ENCODE data around the gene RRBP1. TPM values are rescaled to one million over a fixed set of nuclear protein-coding genes. Genes with fewer than 3 reads are reported as not detected.
A peak's percentile ranks its signal among the peaks of the same experiment; 100 is the strongest.

The RRBP1 gene
- total RNA-seq, 1 donor from 2014 or later: 459 TPM

DNA sequence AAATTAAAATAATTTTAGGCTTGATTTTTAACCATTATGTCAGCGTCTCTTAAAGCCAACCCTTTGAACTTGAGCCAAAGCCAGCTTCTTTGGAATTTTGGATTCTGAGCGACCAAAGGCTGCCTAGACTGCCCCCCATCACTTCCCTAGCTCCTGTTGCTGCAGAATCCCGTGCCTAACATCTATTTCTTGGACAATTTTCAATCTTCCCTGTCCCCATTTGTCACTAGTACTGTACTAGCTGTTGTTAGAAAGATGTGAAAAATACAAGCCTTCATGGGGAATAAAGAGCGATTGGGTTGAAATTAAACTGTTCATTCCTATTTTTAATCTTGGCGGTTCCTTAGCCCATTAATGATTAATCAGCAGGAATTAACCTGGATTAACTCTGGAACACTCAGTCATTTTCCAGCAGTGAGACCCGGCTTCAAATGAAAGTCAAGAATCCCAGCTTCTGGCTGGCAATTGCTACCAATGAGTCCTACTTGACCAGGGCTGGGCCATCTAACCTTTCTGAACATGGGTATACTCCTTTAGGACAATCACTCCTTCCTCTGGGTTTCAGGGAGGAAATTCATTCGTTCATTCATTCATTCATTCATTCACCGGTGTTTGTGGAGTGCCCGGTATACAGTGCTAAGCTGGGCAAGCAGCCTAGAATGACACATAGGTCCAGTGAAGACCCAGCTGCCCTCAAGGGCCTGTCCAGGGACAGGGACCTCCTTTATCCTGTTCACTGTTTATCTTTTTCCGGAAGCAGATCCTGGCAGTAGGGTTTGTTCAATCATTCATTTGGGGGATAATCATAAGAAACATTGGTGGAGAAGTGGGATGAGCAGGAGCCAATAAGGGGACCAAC, 1.4 kb upstream of the RRBP1 start:
- H3K27ac Mint-ChIP-seq (ENCODE audit: unreplicated experiment): no peak overlapping the region
- H3K4me1 Mint-ChIP-seq (ENCODE audit: low read depth): peaks cover 27% of the 10 kb centered on the region
- peak overlapping the region; percentile 70 for H3K4me3 Mint-ChIP-seq (ENCODE audit: unreplicated experiment)
- peaks cover 18% of the 10 kb centered on the region for H3K36me3 Mint-ChIP-seq (ENCODE audit: low read depth)
- DNase-seq (ENCODE audit: low spot score): no peak
- TF ChIP-seq, protein P1, sequence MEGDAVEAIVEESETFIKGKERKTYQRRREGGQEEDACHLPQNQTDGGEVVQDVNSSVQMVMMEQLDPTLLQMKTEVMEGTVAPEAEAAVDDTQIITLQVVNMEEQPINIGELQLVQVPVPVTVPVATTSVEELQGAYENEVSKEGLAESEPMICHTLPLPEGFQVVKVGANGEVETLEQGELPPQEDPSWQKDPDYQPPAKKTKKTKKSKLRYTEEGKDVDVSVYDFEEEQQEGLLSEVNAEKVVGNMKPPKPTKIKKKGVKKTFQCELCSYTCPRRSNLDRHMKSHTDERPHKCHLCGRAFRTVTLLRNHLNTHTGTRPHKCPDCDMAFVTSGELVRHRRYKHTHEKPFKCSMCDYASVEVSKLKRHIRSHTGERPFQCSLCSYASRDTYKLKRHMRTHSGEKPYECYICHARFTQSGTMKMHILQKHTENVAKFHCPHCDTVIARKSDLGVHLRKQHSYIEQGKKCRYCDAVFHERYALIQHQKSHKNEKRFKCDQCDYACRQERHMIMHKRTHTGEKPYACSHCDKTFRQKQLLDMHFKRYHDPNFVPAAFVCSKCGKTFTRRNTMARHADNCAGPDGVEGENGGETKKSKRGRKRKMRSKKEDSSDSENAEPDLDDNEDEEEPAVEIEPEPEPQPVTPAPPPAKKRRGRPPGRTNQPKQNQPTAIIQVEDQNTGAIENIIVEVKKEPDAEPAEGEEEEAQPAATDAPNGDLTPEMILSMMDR (IDR thresholded peaks at IDR 0.05): no peak
- peaks cover 12% of the 10 kb centered on the region for H3K9me3 Mint-ChIP-seq (ENCODE audit: low read depth)
- H3K27me3 Mint-ChIP-seq (ENCODE audit: low read depth): peaks cover 16% of the 10 kb centered on the region

DNA sequence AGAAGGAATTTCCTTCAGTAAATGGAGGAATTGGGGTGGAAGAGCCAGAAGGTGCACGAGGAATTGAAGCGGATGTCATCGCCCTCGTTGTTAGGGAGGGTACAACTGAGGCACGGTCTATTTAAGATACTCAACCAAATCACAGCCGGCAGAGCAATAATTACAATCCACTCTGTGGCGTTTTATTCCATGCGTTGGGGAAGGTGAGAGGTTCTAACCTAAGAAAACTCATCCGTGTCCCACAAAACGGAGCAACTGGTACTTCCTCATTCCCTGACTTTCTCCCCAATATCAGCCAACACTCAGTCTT, 802 bp upstream of the RRBP1 start:
- peak overlapping the region; percentile 61 for H3K27ac Mint-ChIP-seq (ENCODE audit: unreplicated experiment)

GRCh38 chr20:17681726-17682102, 328 bp downstream of the RRBP1 start:
- no peak for DNase-seq (ENCODE audit: low spot score)
- H3K27me3 Mint-ChIP-seq (ENCODE audit: low read depth): peaks cover 11% of the 10 kb centered on the region
- peaks cover 44% of the 10 kb centered on the region for H3K4me1 Mint-ChIP-seq (ENCODE audit: low read depth)
- H3K27ac Mint-ChIP-seq (ENCODE audit: unreplicated experiment): peak overlapping the region; percentile 83
- H3K9me3 Mint-ChIP-seq (ENCODE audit: low read depth): no peaks in the 10 kb centered on the region
- TF ChIP-seq, protein P1 (IDR thresholded peaks at IDR 0.05): no peak
- H3K36me3 Mint-ChIP-seq (ENCODE audit: low read depth): peaks cover 14% of the 10 kb centered on the region
- H3K4me3 Mint-ChIP-seq (ENCODE audit: unreplicated experiment): peak overlapping the region; percentile 73

More for the DNA sequence above, 802 bp upstream of the RRBP1 start:
- Mint-ChIP-seq H3K4me3 (ENCODE audit: unreplicated experiment) (peak overlapping the region; percentile 70), H3K27me3 (ENCODE audit: low read depth) (peaks cover 16% of the 10 kb centered on the region), H3K9me3 (ENCODE audit: low read depth) (peaks cover 11% of the 10 kb centered on the region), H3K4me1 (ENCODE audit: low read depth) (peaks cover 33% of the 10 kb centered on the region), H3K36me3 (ENCODE audit: low read depth) (peaks cover 18% of the 10 kb centered on the region)
- DNase-seq (ENCODE audit: low spot score): no peak
- TF ChIP-seq, protein P1 (IDR thresholded peaks at IDR 0.05): peak; percentile 50

DNA sequence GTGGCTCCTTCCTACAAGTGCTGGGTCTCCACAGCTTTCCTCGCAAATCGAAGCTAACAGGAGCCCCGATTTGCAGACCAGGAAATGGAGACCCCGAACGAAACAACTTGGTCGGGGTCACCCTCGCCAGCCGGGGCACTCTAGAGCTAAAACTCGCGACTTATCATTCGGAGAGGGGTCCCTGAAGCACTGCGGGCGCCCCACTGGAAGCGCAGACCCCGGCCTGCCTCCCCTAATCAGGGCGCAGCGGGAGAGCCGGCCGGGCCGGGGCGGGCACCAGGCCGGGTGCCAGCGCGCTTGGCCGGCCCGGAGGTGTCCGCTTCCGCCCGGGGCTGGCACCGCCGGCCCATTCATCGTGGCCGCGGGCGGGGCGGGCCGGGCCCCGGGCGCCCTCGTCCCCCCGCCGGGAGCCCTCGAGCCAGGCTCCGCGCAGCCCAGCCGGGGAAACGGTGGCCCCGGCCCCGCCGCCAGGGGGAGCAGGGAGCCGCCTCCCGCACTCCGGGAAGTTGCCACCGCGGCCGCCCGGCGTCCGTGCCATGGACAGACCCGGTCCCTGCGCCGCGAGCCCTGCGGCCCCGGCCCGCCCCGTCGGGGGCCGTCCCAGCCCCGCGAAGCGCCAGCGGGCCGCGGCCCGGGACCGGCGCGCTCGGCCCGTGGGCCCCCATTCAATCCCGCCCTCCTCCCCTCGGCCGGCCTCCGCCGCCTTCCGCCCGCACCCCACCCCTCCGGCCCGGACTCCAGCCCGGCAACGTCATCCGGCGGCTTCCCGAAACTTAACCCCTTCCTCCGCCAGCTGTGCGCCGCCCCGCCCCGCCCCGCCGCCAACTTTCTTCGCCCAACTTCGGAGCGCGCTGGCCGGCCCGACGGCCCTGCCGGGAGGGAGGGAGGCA, 961 bp downstream of the RRBP1 start:
- H3K27ac Mint-ChIP-seq (ENCODE audit: unreplicated experiment): peak overlapping the region; percentile 78
- DNase-seq (ENCODE audit: low spot score): no peak
- peaks cover 11% of the 10 kb centered on the region for H3K27me3 Mint-ChIP-seq (ENCODE audit: low read depth)
- peak overlapping the region; percentile 73 for H3K4me3 Mint-ChIP-seq (ENCODE audit: unreplicated experiment)
- peaks cover 17% of the 10 kb centered on the region for H3K36me3 Mint-ChIP-seq (ENCODE audit: low read depth)
- H3K4me1 Mint-ChIP-seq (ENCODE audit: low read depth): peaks cover 51% of the 10 kb centered on the region
- TF ChIP-seq, protein P1 (IDR thresholded peaks at IDR 0.05): peak; percentile 76
- H3K9me3 Mint-ChIP-seq (ENCODE audit: low read depth): no peaks in the 10 kb centered on the region
